SH-SY5Y (cell line): ENCODE results near the gene DNTTIP2.

Experiments
- GATA2 ChIP-seq: IDR thresholded peaks from 2 replicates; pipeline ENCODE4 v1.6.1; 2011; ENCODE audit warnings: mild to moderate bottlenecking, low read depth, low read length
- GATA3 ChIP-seq: IDR thresholded peaks from 2 replicates; pipeline ENCODE4 v1.6.1; 2011; ENCODE audit warnings: low read depth, mild to moderate bottlenecking, low read length, moderate library complexity

DNA sequence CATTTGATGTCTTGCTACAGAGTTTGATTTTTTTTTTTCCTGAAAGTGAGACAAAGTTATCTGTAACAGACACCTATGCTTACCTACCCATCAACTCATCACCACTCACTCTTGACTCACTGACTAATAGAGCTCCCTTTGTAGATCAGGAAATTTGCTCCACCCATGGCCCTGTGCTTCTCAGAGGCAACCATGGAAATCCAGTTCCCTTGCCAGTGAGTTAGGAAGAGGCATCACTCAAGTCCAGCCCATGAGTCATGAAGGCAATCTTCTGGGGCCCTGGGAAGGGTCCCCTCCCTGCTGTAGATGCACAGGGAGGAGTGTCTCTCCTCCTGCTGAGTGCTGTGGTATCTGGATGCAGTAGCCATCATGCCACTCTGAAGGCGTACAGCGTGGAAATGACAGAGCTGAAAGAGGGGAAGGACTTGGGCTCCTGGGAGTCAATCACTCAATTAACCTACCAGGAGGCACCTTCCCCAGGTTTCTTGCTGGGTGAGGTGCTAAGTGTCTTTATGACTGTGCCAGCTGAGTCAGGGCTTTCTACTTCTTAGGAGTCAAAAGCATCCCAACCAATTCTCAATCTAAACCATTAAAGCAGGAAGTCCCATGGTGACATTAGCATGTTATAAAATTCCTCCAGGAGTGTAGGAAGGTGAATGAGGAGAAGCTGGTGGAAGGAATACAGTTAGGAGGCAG lies 56.1 kb downstream of the DNTTIP2 start:
- TF ChIP-seq GATA2: no peak
- no peak for TF ChIP-seq GATA3
